Fibroblast of mammary gland (primary cell): ENCODE measurements around the gene MOB4.

ENCODE experiments used
- DNase-seq: peaks from one replicate; pipeline ENCODE4 v3.0.0-alpha.2; 2010; ENCODE audit warnings: low read depth
- H3K4me3 ChIP-seq: 2 replicates; pipeline ENCODE4 v1.5.1; 2011; ENCODE audit warnings: low read depth, mild to moderate bottlenecking, low read length, moderate library complexity; ENCODE audit not compliant: control insufficient read depth
- CTCF ChIP-seq: conservative IDR thresholded peaks from 2 replicates; pipeline ENCODE4 v1.5.1; 2011; ENCODE audit warnings: low read depth, low read length, inconsistent platforms; ENCODE audit not compliant: control insufficient read depth, insufficient read depth

The MOB4 gene

GRCh38 chr2:197514754-197515153, 1.1 kb upstream of the MOB4 start:
- TF ChIP-seq CTCF = no peak
- peak; percentile 15 for DNase-seq
- peak overlapping the region; percentile 91 for H3K4me3 ChIP-seq

GRCh38 chr2:197515315-197515738, 539 bp upstream of the MOB4 start:
- TF ChIP-seq CTCF = no peak
- H3K4me3 ChIP-seq = peak overlapping the region; percentile 91
- DNase-seq = peak; percentile 67

GRCh38 chr2:197516393-197516761, 511 bp downstream of the MOB4 start:
- H3K4me3 ChIP-seq = peak overlapping the region; percentile 91
- no peak for TF ChIP-seq CTCF
- peak; percentile 24 for DNase-seq

GRCh38 chr2:197517150-197517549, 1.3 kb downstream of the MOB4 start:
- no peak for DNase-seq
- no peak for TF ChIP-seq CTCF
- H3K4me3 ChIP-seq = peak overlapping the region; percentile 91

GRCh38 chr2:197538412-197538811, 22.5 kb downstream of the MOB4 start:
- peak; percentile 20 for DNase-seq
- no peak for TF ChIP-seq CTCF
- no peak overlapping the region for H3K4me3 ChIP-seq

GRCh38 chr2:197539734-197540133, 23.9 kb downstream of the MOB4 start:
- TF ChIP-seq CTCF = no peak
- DNase-seq = no peak
- H3K4me3 ChIP-seq = no peak overlapping the region

GRCh38 chr2:197543206-197543605, 27.3 kb downstream of the MOB4 start:
- DNase-seq = no peak
- H3K4me3 ChIP-seq = no peak overlapping the region
- TF ChIP-seq CTCF = no peak
